B cell (primary cell): Measurements from ENCODE around the gene NSFL1C. TPM values are rescaled to one million over a fixed set of nuclear protein-coding genes. Genes with fewer than 3 reads are reported as not detected.

ENCODE experiments used
- ATAC-seq: fragments of 200-7000 bp; cut with Tn5 transposase; one replicate; pipeline ENCODE4 v1.10.0; 2021; ENCODE audit warnings: low read depth, mild to moderate bottlenecking, moderate number of reproducible peaks, moderate library complexity
- CTCF ChIA-PET: fragments of 350-600 bp; sonication (Branson Sonifier 250); formaldehyde crosslinking; loops from one replicate; lab custom pipeline; 2021; ENCODE audit warnings: antibody characterized with exemption, inconsistent platforms; lab: Charles Lee
- POLR2A ChIA-PET: fragments of 350-600 bp; sonication (Branson Sonifier 250); formaldehyde crosslinking; loops from one replicate; lab custom pipeline; 2021; ENCODE audit warnings: antibody characterized with exemption; lab: Charles Lee
- DNase-seq: peaks from one replicate; pipeline ENCODE4 v3.0.0; 2013
- H2AFZ ChIP-seq: 2 replicates; pipeline ENCODE4 v1.6.1; 2012; ENCODE audit warnings: mild to moderate bottlenecking, low read depth, low read length; ENCODE audit not compliant: insufficient read depth, poor library complexity, severe bottlenecking
- H3K27ac ChIP-seq, 2 donors: 1 replicate in 1 of 2; 2 replicates in 1 of 2; pipeline ENCODE4 v1.5.1; 2012 to 2013; ENCODE audit warnings: low read length in 2 of 2, mild to moderate bottlenecking in 2 of 2, moderate library complexity in 1 of 2
- H3K27me3 ChIP-seq, 4 experiments: fragments of 200-600 bp in 1 of 4; sonication (generic) in 1 of 4; replicated peaks in 1 of 4; 1 replicate in 2 of 4; 2 replicates in 2 of 4; pipeline versions ENCODE4 v1.6.1 to v1.7.0; 2013 to 2016; ENCODE audit warnings: low read length in 3 of 4, mild to moderate bottlenecking in 2 of 4, mixed read lengths in 1 of 4, moderate library complexity in 1 of 4; ENCODE audit not compliant: insufficient read depth in 4 of 4, control insufficient read depth in 3 of 4; ENCODE audit errors: control extremely low read depth in 1 of 4
- H3K36me3 ChIP-seq, 2 experiments: replicated peaks in 1 of 2; 1 replicate in 1 of 2; 2 replicates in 1 of 2; pipeline versions ENCODE4 v1.6.1 to v1.7.1; 2013; ENCODE audit warnings: low read length in 1 of 2; ENCODE audit not compliant: insufficient read depth in 2 of 2, control insufficient read depth in 1 of 2; ENCODE audit errors: control extremely low read depth in 1 of 2, extremely low read depth in 1 of 2
- H3K4me1 ChIP-seq, 2 donors: fragments of 200-600 bp in 1 of 2; sonication (generic) in 1 of 2; 1 replicate in 1 of 2; 2 replicates in 1 of 2; pipeline versions ENCODE4 v1.5.1 to v1.6.1; 2013 to 2017; ENCODE audit warnings: low read length in 2 of 2; ENCODE audit not compliant: control insufficient read depth in 2 of 2, insufficient read depth in 2 of 2
- H3K4me2 ChIP-seq: replicated peaks from 2 replicates; pipeline ENCODE3; 2012; ENCODE audit warnings: mild to moderate bottlenecking, low read depth, low read length; ENCODE audit not compliant: poor library complexity, severe bottlenecking
- H3K4me3 ChIP-seq, 5 experiments: fragments of 200-600 bp in 1 of 5; sonication (generic) in 1 of 5; 1 replicate in 3 of 5; 2 replicates in 2 of 5; pipeline versions ENCODE4 v1.5.1 to v1.7.0; 2011 to 2016; ENCODE audit warnings: low read length in 4 of 5, mild to moderate bottlenecking in 4 of 5, low read depth in 2 of 5, control low read depth in 1 of 5, moderate library complexity in 1 of 5; ENCODE audit not compliant: insufficient read depth in 1 of 5; ENCODE audit errors: control extremely low read depth in 1 of 5, extremely low read depth in 1 of 5
- H3K79me2 ChIP-seq: fragments of 200-600 bp; sonication (generic); one replicate; pipeline ENCODE4 v1.6.0; 2016; ENCODE audit warnings: low read length; ENCODE audit not compliant: control insufficient read depth, insufficient read depth
- H3K9ac ChIP-seq: fragments of 200-600 bp; sonication (generic); 2 replicates; pipeline ENCODE4 v1.6.1; 2017; ENCODE audit warnings: mild to moderate bottlenecking, low read length, moderate library complexity
- H3K9me3 ChIP-seq, 3 donors: one replicate each; pipeline versions ENCODE4 v1.6.1 to v1.7.1; 2013; ENCODE audit warnings: low read length in 2 of 3; ENCODE audit not compliant: control insufficient read depth in 2 of 3, insufficient read depth in 1 of 3; ENCODE audit errors: control extremely low read depth in 1 of 3
- H4K20me1 ChIP-seq: 2 replicates; pipeline ENCODE4 v1.6.0; 2012; ENCODE audit warnings: mild to moderate bottlenecking, low read length; ENCODE audit not compliant: insufficient read depth, control insufficient read depth, poor library complexity, severe bottlenecking
- H3K27ac Mint-ChIP-seq: one replicate; pipeline ENCODE4 v1.8.0; 2021; ENCODE audit warnings: mixed read lengths
- H3K27me3 Mint-ChIP-seq: one replicate; pipeline ENCODE4 v1.8.0; 2021; ENCODE audit warnings: mixed read lengths
- H3K4me1 Mint-ChIP-seq: one replicate; pipeline ENCODE4 v1.8.0; 2021; ENCODE audit warnings: mixed read lengths
- H3K4me3 Mint-ChIP-seq: one replicate; pipeline ENCODE4 v1.8.0; 2021; ENCODE audit warnings: mixed read lengths
- H3K9me3 Mint-ChIP-seq: one replicate; pipeline ENCODE4 v1.8.0; 2022; ENCODE audit warnings: mixed read lengths; ENCODE audit not compliant: insufficient read depth
- EZH2 ChIP-seq: IDR thresholded peaks from 2 replicates; pipeline ENCODE4 v1.6.1; 2012; ENCODE audit warnings: borderline replicate concordance, low read depth, mild to moderate bottlenecking, moderate library complexity, low read length; ENCODE audit not compliant: insufficient read depth, poor library complexity, severe bottlenecking
- WGBS: methylation state at CpG from one replicate; pipeline ENCODE4 v1.1.5; 2013; ENCODE audit warnings: missing lambda C conversion rate; ENCODE audit not compliant: insufficient coverage; 5-methylcytosine and 5-hydroxymethylcytosine counted together
- intact Hi-C: fragments of 100-400 bp; cut with micrococcal nuclease; formaldehyde crosslinking; loops from one replicate; pipeline ENCODE4 v1.10.0; 2022
- polyA plus RNA-seq: library from polyadenylated mRNA; depleted of rRNA; stranded (reverse); fragments of >200 nt; gene quantifications from 2 replicates; pipeline ENCODE4 v1.2.3, GENCODE V29; 2012
- total RNA-seq, 2 donors: library from RNA; stranded (reverse); fragments of 120-200 nt in 1 of 2; gene quantifications; 1 replicate in 1 of 2; 2 replicates in 1 of 2; pipeline versions ENCODE4 v1.2.3 to v1.2.4, GENCODE V29; 2013 to 2022
- TF ChIP-seq, protein P1 (sequence below): fragments of 200-600 bp; IDR thresholded peaks from one replicate; pipeline ENCODE4 v1.8.0; 2022; ENCODE audit warnings: antibody characterized with exemption, mild to moderate bottlenecking

The NSFL1C gene
- total and polyA plus RNA-seq, 2 donors (not counting 1 experiment from before 2014, with no cell fraction given) = 24.1 to 80.3 TPM

DNA sequence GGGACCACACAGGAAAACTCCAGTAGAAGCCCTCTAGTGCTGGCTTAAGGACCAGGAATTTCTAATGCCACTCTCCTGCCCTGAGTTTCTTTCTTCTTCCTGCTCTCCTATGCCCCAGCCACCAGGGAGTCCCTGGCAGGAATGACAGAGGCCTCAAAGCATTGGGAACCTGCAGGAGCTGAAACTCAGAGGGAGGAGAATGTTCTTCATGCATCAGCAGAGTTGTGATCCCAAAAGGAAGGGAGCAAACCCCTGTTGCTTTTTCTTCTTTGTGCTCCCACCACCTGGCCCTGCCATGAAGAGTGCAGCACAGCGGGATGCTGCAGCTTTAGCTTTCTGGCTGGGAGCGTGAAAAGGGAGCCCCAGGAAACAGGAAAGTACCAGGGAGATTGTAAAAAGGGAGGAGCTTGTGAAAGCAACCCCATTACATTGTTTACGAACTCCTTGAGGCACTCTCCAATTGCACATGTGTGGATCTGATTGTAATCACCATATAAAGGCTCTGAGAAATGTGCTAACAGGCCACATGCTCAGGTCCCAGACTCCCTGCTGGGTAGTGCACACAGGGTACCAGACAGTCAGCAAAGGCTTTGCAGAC, 39.1 kb downstream of the NSFL1C start:
- H4K20me1 ChIP-seq = no peaks in the 10 kb centered on the region
- no peak overlapping the region for H3K27ac Mint-ChIP-seq
- H3K4me1 ChIP-seq = peaks cover 0 to 3% of the 10 kb centered on the region in 2 donors
- H3K4me3 Mint-ChIP-seq = no peak overlapping the region
- H3K9me3 Mint-ChIP-seq = no peaks in the 10 kb centered on the region
- H3K9ac ChIP-seq = no peak overlapping the region
- TF ChIP-seq, protein P1, sequence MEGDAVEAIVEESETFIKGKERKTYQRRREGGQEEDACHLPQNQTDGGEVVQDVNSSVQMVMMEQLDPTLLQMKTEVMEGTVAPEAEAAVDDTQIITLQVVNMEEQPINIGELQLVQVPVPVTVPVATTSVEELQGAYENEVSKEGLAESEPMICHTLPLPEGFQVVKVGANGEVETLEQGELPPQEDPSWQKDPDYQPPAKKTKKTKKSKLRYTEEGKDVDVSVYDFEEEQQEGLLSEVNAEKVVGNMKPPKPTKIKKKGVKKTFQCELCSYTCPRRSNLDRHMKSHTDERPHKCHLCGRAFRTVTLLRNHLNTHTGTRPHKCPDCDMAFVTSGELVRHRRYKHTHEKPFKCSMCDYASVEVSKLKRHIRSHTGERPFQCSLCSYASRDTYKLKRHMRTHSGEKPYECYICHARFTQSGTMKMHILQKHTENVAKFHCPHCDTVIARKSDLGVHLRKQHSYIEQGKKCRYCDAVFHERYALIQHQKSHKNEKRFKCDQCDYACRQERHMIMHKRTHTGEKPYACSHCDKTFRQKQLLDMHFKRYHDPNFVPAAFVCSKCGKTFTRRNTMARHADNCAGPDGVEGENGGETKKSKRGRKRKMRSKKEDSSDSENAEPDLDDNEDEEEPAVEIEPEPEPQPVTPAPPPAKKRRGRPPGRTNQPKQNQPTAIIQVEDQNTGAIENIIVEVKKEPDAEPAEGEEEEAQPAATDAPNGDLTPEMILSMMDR = no peak
- TF ChIP-seq EZH2 = no peak
- no peak overlapping the region for H2AFZ ChIP-seq
- ATAC-seq (no peak), DNase-seq (no peak)
- no peak overlapping the region for H3K4me3 ChIP-seq
- POLR2A ChIA-PET = interaction anchor here (0.9 kb wide), 1 partner anchor 13 kb away, joined by 3 read pairs; no protein-coding TSS in a partner anchor
- H3K27ac ChIP-seq = no peak overlapping the region
- H3K27me3 ChIP-seq = no peaks in the 10 kb centered on the region
- H3K79me2 ChIP-seq = no peaks in the 10 kb centered on the region
- peaks cover 13% of the 10 kb centered on the region for H3K4me1 Mint-ChIP-seq
- no peaks in the 10 kb centered on the region for H3K27me3 Mint-ChIP-seq
- H3K36me3 ChIP-seq = no peaks in the 10 kb centered on the region
- H3K9me3 ChIP-seq = peaks cover 0 to 4% (median 0%) of the 10 kb centered on the region in 3 donors
- CTCF ChIA-PET = interaction anchor here (1.4 to 1.6 kb wide), 2 partner anchors 8 to 9 kb away, joined by 4 to 5 read pairs; no protein-coding TSS in a partner anchor
- no peak overlapping the region for H3K4me2 ChIP-seq
- 100% methylated on average over 2 of the region's 3 CpGs for WGBS
- intact Hi-C loops = no loop called here

DNA sequence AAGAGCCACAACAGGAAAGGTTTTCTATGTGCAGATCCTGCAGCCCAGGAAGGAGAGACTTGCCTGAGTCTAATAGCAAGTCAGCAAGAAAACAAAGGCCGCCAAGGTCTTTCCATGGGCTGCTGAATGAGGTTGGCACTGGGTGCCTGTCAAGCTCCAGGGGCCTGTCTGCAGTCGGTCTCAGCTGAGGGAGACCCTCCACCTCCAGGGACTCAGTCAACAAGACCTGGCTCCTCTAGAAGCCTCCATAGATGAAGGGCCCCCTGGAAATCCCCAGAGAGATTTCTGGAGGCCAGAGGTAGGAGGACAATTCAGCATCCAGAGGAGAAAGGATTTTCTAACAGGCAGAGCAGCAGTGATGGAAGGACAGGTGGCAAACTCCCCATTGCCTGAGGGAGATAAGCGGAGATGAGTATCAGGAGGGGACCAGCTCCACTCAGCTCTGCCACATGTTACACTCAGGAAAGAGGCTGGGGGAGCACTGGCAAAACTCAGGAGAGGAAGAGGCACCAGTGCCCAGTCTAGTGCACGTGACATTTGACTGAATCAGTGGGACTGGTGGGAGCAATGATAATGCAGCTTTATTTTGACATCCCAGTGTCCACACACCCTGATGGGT, 40.3 kb downstream of the NSFL1C start:
- CTCF ChIA-PET = interaction anchor here (1.4 to 1.6 kb wide), 2 partner anchors 10 to 11 kb away, joined by 4 to 5 read pairs; no protein-coding TSS in a partner anchor
- Mint-ChIP-seq H3K9me3 (no peaks in the 10 kb centered on the region), H3K4me3 (no peak overlapping the region), H3K27me3 (no peaks in the 10 kb centered on the region), H3K4me1 (peaks cover 3% of the 10 kb centered on the region), H3K27ac (no peak overlapping the region)
- Histone ChIP-seq H3K9me3 (peaks cover 0 to 4% (median under 1%) of the 10 kb centered on the region in 3 donors), H3K4me1 (peaks cover 0 to 3% of the 10 kb centered on the region in 2 donors), H3K36me3 (no peaks in the 10 kb centered on the region), H3K27me3 (no peaks in the 10 kb centered on the region), H2AFZ (no peak overlapping the region), H3K4me3 (no peak overlapping the region), H3K27ac (no peak overlapping the region), H3K9ac (no peak overlapping the region), H4K20me1 (no peaks in the 10 kb centered on the region), H3K79me2 (no peaks in the 10 kb centered on the region), H3K4me2 (no peak overlapping the region)
- no peak for ATAC-seq
- DNase-seq = no peak
- intact Hi-C loops = no loop called here
- TF ChIP-seq EZH2 = no peak
- TF ChIP-seq, protein P1 = no peak
- POLR2A ChIA-PET = no interaction called here
- WGBS = 56% methylated on average over 3 of the region's 4 CpGs
